HepG2 (cell line): Measurements from ENCODE around the gene SBNO2. TPM values are rescaled to one million over a fixed set of nuclear protein-coding genes. Genes with fewer than 3 reads are reported as not detected.

ENCODE experiments used
- CHD4 ChIP-seq: fragments of 200-600 bp; sonication (generic); IDR thresholded peaks from 2 replicates; pipeline ENCODE4 v1.7.0; 2017; ENCODE audit warnings: mild to moderate bottlenecking, low read length, borderline replicate concordance
- EP300 ChIP-seq, 3 experiments: sonication (generic) in 1 of 3; formaldehyde crosslinking in 1 of 3; IDR thresholded peaks; 2 replicates each; pipeline versions ENCODE4 v1.5.1 to v1.6.1; 2011 to 2020; ENCODE audit warnings: low read depth in 2 of 3, low read length in 2 of 3, borderline replicate concordance in 1 of 3, improper control_type of control experiment in 1 of 3, mild to moderate bottlenecking in 1 of 3, missing genetic modification reagents in 1 of 3, moderate library complexity in 1 of 3
- HIC2 ChIP-seq: sonication (generic); formaldehyde crosslinking; IDR thresholded peaks from 2 replicates; pipeline ENCODE4 v1.9.0; 2022; ENCODE audit warnings: low read depth, missing genetic modification reagents
- NCOR1 ChIP-seq: fragments of 200-600 bp; sonication (generic); IDR thresholded peaks from 2 replicates; pipeline ENCODE4 v1.7.0; 2017; ENCODE audit warnings: antibody characterized with exemption, low read length, borderline replicate concordance
- NKX3-1 ChIP-seq: sonication (generic); formaldehyde crosslinking; IDR thresholded peaks from 2 replicates; pipeline ENCODE4 v1.5.0; 2020; ENCODE audit warnings: missing genetic modification reagents
- PAX8 ChIP-seq: sonication (generic); formaldehyde crosslinking; IDR thresholded peaks from 2 replicates; pipeline ENCODE4 v1.8.0; 2022; ENCODE audit warnings: mild to moderate bottlenecking, missing genetic modification reagents, borderline replicate concordance
- RCOR2 ChIP-seq: IDR thresholded peaks from 2 replicates; pipeline ENCODE4 v1.6.1; 2016; ENCODE audit warnings: missing biosample characterization, missing genetic modification reagents
- RXRA ChIP-seq: sonication (generic); formaldehyde crosslinking; IDR thresholded peaks from 2 replicates; pipeline ENCODE4 v1.5.1; 2020; ENCODE audit warnings: missing genetic modification reagents
- SRF ChIP-seq: IDR thresholded peaks from 2 replicates; pipeline ENCODE4 v1.6.1; 2011; ENCODE audit warnings: mild to moderate bottlenecking, low read depth, low read length, moderate library complexity
- STAT5B ChIP-seq: sonication (generic); formaldehyde crosslinking; IDR thresholded peaks from 2 replicates; pipeline ENCODE4 v1.4.0; 2020; ENCODE audit warnings: missing genetic modification reagents
- ZBTB7A ChIP-seq: sonication (generic); formaldehyde crosslinking; IDR thresholded peaks from 2 replicates; pipeline ENCODE4 v1.8.0; 2022; ENCODE audit warnings: mild to moderate bottlenecking, missing genetic modification reagents
- ZNF251 ChIP-seq: sonication (generic); formaldehyde crosslinking; IDR thresholded peaks from 2 replicates; pipeline ENCODE4 v1.9.0; 2021; ENCODE audit warnings: mild to moderate bottlenecking, missing genetic modification reagents
- ZNF382 ChIP-seq: sonication (generic); formaldehyde crosslinking; IDR thresholded peaks from 2 replicates; pipeline ENCODE4 v1.5.0; 2020; ENCODE audit warnings: missing genetic modification reagents, mild to moderate bottlenecking, borderline replicate concordance
- ZNF484 ChIP-seq: sonication (generic); formaldehyde crosslinking; IDR thresholded peaks from 2 replicates; pipeline ENCODE4 v1.5.1; 2020; ENCODE audit warnings: mild to moderate bottlenecking, low read depth, missing genetic modification reagents, borderline replicate concordance
- ZNF564 ChIP-seq: sonication (generic); formaldehyde crosslinking; IDR thresholded peaks from 2 replicates; pipeline ENCODE4 v1.8.1; 2023; ENCODE audit warnings: mild to moderate bottlenecking, missing genetic modification reagents
- ZNF646 ChIP-seq: sonication (generic); formaldehyde crosslinking; IDR thresholded peaks from 2 replicates; pipeline ENCODE4 v1.9.0; 2021; ENCODE audit warnings: mild to moderate bottlenecking, missing genetic modification reagents
- ZNF709 ChIP-seq: sonication (generic); formaldehyde crosslinking; IDR thresholded peaks from 2 replicates; pipeline ENCODE4 v1.5.0; 2020; ENCODE audit warnings: mild to moderate bottlenecking, missing genetic modification reagents
- ZSCAN9 ChIP-seq: IDR thresholded peaks from 2 replicates; pipeline ENCODE4 v1.6.1; 2016; ENCODE audit warnings: borderline replicate concordance
- polyA plus RNA-seq, 8 experiments: library from polyadenylated mRNA; depleted of rRNA in 3 of 8; stranded (reverse) in 7 of 8; unstranded in 1 of 8; fragments of >200 nt; fragmentation: Illumina TruSeq in 4 of 8; extraction: Trizol in 4 of 8; gene quantifications; 2 replicates each; pipeline versions ENCODE4 v1.2.1 to v1.2.3, GENCODE V29; 2011 to 2016; ENCODE audit warnings: low read depth in 4 of 8, missing spikeins in 1 of 8, mixed read lengths in 1 of 8; ENCODE audit not compliant: insufficient read depth in 1 of 8
- total RNA-seq, 5 experiments: library from RNA; depleted of rRNA; stranded (reverse); fragments of >200 nt; fragmentation: Illumina TruSeq; extraction: Trizol; gene quantifications; 2 replicates each; pipeline ENCODE4 v1.2.3, GENCODE V29; 2016; ENCODE audit warnings: low read depth in 1 of 5
- TF ChIP-seq, protein P1 (sequence below): sonication (generic); formaldehyde crosslinking; IDR thresholded peaks from 2 replicates; pipeline ENCODE4 v1.4.0; 2020; ENCODE audit warnings: missing genetic modification reagents
- TF ChIP-seq, protein P2 (sequence below): sonication (generic); formaldehyde crosslinking; IDR thresholded peaks from 2 replicates; pipeline ENCODE4 v1.5.0; 2020; ENCODE audit warnings: mild to moderate bottlenecking, missing genetic modification reagents

SBNO2 gene
- total and polyA plus RNA-seq, 2 of the 13 experiments (the other 11 are each of a cell fraction or from before 2014, with no cell fraction given), result 8.6 to 10.4 TPM

GRCh38 chr19:1183543-1184172 lies 9.6 kb upstream of the SBNO2 start (continued):
- TF ChIP-seq ZNF646 (CRISPR knock-in tag) (no peak), ZNF564 (CRISPR knock-in tag) (no peak), CHD4 (no peak), RCOR2 (CRISPR knock-in tag) (no peak), ZNF484 (CRISPR knock-in tag) (no peak), NCOR1 (peak; percentile 35; the same call in 1 of the 2 replicates), SRF (no peak), NKX3-1 (CRISPR knock-in tag) (no peak), RXRA (CRISPR knock-in tag) (peak; percentile 52; the same call in 1 of the 2 replicates), ZNF251 (no peak), ZNF382 (CRISPR knock-in tag) (no peak), ZSCAN9 (CRISPR knock-in tag) (peak; percentile 54; the same call in 1 of the 2 replicates), ZNF709 (CRISPR knock-in tag) (no peak), ZBTB7A (CRISPR knock-in tag) (peak; percentile 90), PAX8 (no peak), STAT5B (CRISPR knock-in tag) (no peak), HIC2 (CRISPR knock-in tag) (peak; percentile 78; the same call in 1 of the 2 replicates), EP300 (IDR thresholded peaks at IDR 0.05; ENCODE audit: low read depth in 2 of 2, low read length in 2 of 2) (peak in 1 of 2 experiments; percentile 21; a peak in 1 of 4 replicates), EP300 (CRISPR knock-in tag; IDR thresholded peaks at IDR 0.05; ENCODE audit: borderline replicate concordance) (no peak)
- TF ChIP-seq, protein P1, sequence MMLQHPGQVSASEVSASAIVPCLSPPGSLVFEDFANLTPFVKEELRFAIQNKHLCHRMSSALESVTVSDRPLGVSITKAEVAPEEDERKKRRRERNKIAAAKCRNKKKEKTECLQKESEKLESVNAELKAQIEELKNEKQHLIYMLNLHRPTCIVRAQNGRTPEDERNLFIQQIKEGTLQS (CRISPR knock-in tag), result peak; percentile 90
- TF ChIP-seq, protein P2, sequence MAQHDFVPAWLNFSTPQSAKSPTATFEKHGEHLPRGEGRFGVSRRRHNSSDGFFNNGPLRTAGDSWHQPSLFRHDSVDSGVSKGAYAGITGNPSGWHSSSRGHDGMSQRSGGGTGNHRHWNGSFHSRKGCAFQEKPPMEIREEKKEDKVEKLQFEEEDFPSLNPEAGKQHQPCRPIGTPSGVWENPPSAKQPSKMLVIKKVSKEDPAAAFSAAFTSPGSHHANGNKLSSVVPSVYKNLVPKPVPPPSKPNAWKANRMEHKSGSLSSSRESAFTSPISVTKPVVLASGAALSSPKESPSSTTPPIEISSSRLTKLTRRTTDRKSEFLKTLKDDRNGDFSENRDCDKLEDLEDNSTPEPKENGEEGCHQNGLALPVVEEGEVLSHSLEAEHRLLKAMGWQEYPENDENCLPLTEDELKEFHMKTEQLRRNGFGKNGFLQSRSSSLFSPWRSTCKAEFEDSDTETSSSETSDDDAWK, result no peak
